Diencephalon (tissue), 1 donor: ENCODE results near the gene P4HA3. TPM values are rescaled to one million over a fixed set of nuclear protein-coding genes. Genes with fewer than 3 reads are reported as not detected.

Experiments
- small RNA-seq: library from RNA; depleted of rRNA; stranded (forward); fragments of <200 nt; gene quantifications from one replicate; pipeline ENCODE3, GENCODE V24; 2014
- total RNA-seq: library from RNA; depleted of rRNA; stranded (reverse); fragments of >200 nt; gene quantifications from one replicate; pipeline ENCODE4 v1.2.3, GENCODE V29; 2014

P4HA3 gene
- total RNA-seq, result 0.46 TPM

DNA sequence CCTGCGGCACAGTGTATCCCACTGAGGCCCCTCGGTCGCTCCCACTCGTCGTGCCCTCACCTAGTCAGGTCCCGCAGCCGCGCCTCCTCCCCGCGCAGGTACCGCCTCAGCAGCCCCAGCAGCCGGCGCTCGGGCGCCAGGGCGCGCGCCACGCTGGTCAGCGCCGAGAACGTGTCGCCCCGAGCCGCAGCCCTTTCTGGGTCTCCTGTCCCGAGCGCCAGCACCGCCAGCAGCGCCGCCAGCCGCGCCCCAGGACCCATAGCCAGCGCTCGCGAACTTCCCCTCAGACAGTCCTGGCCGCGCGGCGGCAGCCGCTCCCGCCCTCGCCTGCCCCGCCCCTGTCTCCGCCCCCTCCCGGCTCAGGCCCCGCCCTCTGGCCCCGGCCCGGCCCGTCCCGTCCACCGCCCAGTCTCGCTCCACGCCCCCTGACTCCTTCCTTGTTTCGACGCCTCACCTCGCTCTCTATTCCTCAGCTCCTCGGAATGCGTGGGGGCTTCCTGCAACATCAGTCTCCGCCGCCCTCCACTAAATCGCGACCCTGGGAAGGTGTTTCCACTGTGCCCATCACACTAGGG is at the start of gene P4HA3:
P4HA3 (minus strand) TSS at position 289 of the 575 bp plus-strand sequence; CDS start at position 260, 29 bp downstream.

Small RNA genes lying within 50 kb of the gene (small RNA-seq; reads per million reads assigned to genes)
- gene RF00409, result not detected

Other genes with a start within 250 kb of the P4HA3 start
- 21.0 TPM for gene C2CD3, start 140.6 kb downstream of the P4HA3 start, total RNA-seq
- 68.0 TPM for gene PPME1, start 140.4 kb downstream of the P4HA3 start, total RNA-seq
- 348 TPM for gene PGM2L1, start 86.8 kb upstream of the P4HA3 start, total RNA-seq
- gene KCNE3, start 155.9 kb upstream of the P4HA3 start, total RNA-seq, result 3.7 TPM
- 5.1 TPM for gene LIPT2, start 182.1 kb upstream of the P4HA3 start, total RNA-seq